HCT116 (cell line): Measurements from ENCODE around the gene CFAP107. TPM values are rescaled to one million over a fixed set of nuclear protein-coding genes. Genes with fewer than 3 reads are reported as not detected.

Experiments
- ATAC-seq: fragments of 200-7000 bp; cut with Tn5 transposase; 2 replicates; pipeline ENCODE4 v1.9.1; 2020; ENCODE audit warnings: mild to moderate bottlenecking, moderate library complexity
- BruUV-seq: library from RNA; stranded (reverse); fragments of 400-500 nt; replicated peaks from 2 replicates; lab custom pipeline; 2021; lab: Mats Ljungman, UMichigan
- CTCF ChIA-PET: fragments of 300-600 bp; sonication (Branson Sonifier 250); formaldehyde crosslinking; loops from one replicate; lab custom pipeline; 2021; ENCODE audit warnings: antibody characterized with exemption; lab: Charles Lee
- POLR2A ChIA-PET: fragments of 300-600, 350-600 bp; sonication (Branson Sonifier 250); formaldehyde crosslinking; loops from one replicate; lab custom pipeline; 2021; ENCODE audit warnings: antibody characterized with exemption; lab: Charles Lee
- RAD21 ChIA-PET, 2 experiments: fragments of 300-600 bp; sonication (Branson Sonifier 250); formaldehyde crosslinking; loops; one replicate each; lab custom pipeline; 2023; ENCODE audit warnings: low total read pairs in 2 of 2; ENCODE audit not compliant: uncharacterized antibody in 2 of 2, unreplicated experiment in 2 of 2, low non-redundant PET in 1 of 2; lab: Charles Lee
- DNase-seq: peaks from one replicate; pipeline ENCODE4 v3.0.0-alpha.2; 2010; ENCODE audit warnings: low read depth, low spot score
- H2AFZ ChIP-seq: fragments of 200-600 bp; shearing (Covaris generic), sonication (generic); 2 replicates; pipeline ENCODE4 v1.6.1; 2017; ENCODE audit warnings: low read depth, mixed run types, mixed read lengths, antibody characterized with exemption, low read length; ENCODE audit not compliant: poor library complexity, severe bottlenecking
- H3K27ac ChIP-seq: 2 replicates; pipeline ENCODE4 v1.5.1; 2012; ENCODE audit warnings: low read depth, low read length
- H3K27me3 ChIP-seq: fragments of 200-600 bp; sonication (generic); 2 replicates; pipeline ENCODE4 v1.6.1; 2016; ENCODE audit warnings: mixed run types, low read length, mixed read lengths; ENCODE audit not compliant: insufficient read depth
- H3K36me3 ChIP-seq, 2 experiments: fragments of 200-500 bp in 1 of 2; fragments of 200-600 bp in 1 of 2; sonication (Bioruptor generic) in 1 of 2; sonication (generic) in 1 of 2; 2 replicates each; pipeline versions ENCODE4 v1.5.1 to v1.6.1; 2014 to 2016; ENCODE audit warnings: low read length in 2 of 2, inconsistent platforms in 1 of 2, mixed read lengths in 1 of 2, mixed run types in 1 of 2; ENCODE audit not compliant: insufficient read depth in 2 of 2, control insufficient read depth in 1 of 2
- H3K4me1 ChIP-seq, 2 experiments: fragments of 200-600 bp in 1 of 2; sonication (generic) in 1 of 2; 2 replicates each; pipeline versions ENCODE4 v1.5.1 to v1.6.1; 2012 to 2017; ENCODE audit warnings: low read length in 2 of 2, inconsistent platforms in 1 of 2, mild to moderate bottlenecking in 1 of 2, mixed read lengths in 1 of 2, mixed run types in 1 of 2, moderate library complexity in 1 of 2; ENCODE audit not compliant: insufficient read depth in 2 of 2, control insufficient read depth in 1 of 2
- H3K4me2 ChIP-seq: fragments of 200-600 bp; sonication (generic); 2 replicates; pipeline ENCODE4 v1.6.1; 2017; ENCODE audit warnings: mixed run types, low read length, mixed read lengths
- H3K4me3 ChIP-seq, 2 experiments: fragments of 200-600 bp in 1 of 2; sonication (generic) in 1 of 2; replicated peaks in 1 of 2; 2 replicates each; pipeline ENCODE4 v1.5.1; 2011 to 2016; ENCODE audit warnings: low read length in 2 of 2, control low read depth in 1 of 2, low read depth in 1 of 2, mild to moderate bottlenecking in 1 of 2, mixed read lengths in 1 of 2, mixed run types in 1 of 2
- H3K79me2 ChIP-seq: fragments of 200-600 bp; sonication (generic); 2 replicates; pipeline ENCODE4 v1.6.1; 2017; ENCODE audit warnings: mild to moderate bottlenecking, mixed run types, low read length, moderate library complexity, mixed read lengths; ENCODE audit not compliant: insufficient read depth
- H3K9ac ChIP-seq: fragments of 200-600 bp; sonication (generic); 2 replicates; pipeline ENCODE4 v1.6.1; 2016; ENCODE audit warnings: low read length, mixed read lengths
- H3K9me2 ChIP-seq: fragments of 200-600 bp; sonication (generic), shearing (Covaris generic); 2 replicates; pipeline ENCODE4 v1.6.1; 2017; ENCODE audit warnings: mixed run types, mild to moderate bottlenecking, moderate library complexity; ENCODE audit not compliant: insufficient read depth
- H3K9me3 ChIP-seq, 2 experiments: fragments of 200-500 bp in 1 of 2; fragments of 200-600 bp in 1 of 2; sonication (Bioruptor generic) in 1 of 2; sonication (generic) in 1 of 2; 2 replicates each; pipeline ENCODE4 v1.6.1; 2014 to 2017; ENCODE audit warnings: low read length in 2 of 2, mixed read lengths in 2 of 2, inconsistent platforms in 1 of 2, low read depth in 1 of 2, mild to moderate bottlenecking in 1 of 2, mixed run types in 1 of 2, moderate library complexity in 1 of 2; ENCODE audit not compliant: control insufficient read depth in 1 of 2, insufficient read depth in 1 of 2
- H4K20me1 ChIP-seq: fragments of 200-600 bp; sonication (generic), shearing (Covaris generic); 2 replicates; pipeline ENCODE4 v1.6.1; 2017; ENCODE audit warnings: mixed run types, mild to moderate bottlenecking, moderate library complexity; ENCODE audit not compliant: insufficient read depth
- ATF3 ChIP-seq: IDR thresholded peaks from 2 replicates; pipeline ENCODE4 v1.6.1; 2012
- CBX3 ChIP-seq: IDR thresholded peaks from 2 replicates; pipeline ENCODE4 v1.6.1; 2012; ENCODE audit warnings: low read depth
- CEBPB ChIP-seq: IDR thresholded peaks from 2 replicates; pipeline ENCODE4 v1.6.1; 2012; ENCODE audit warnings: low read depth
- CTCF ChIP-seq, 3 experiments: fragments of 200-600 bp in 1 of 3; sonication (generic) in 1 of 3; IDR thresholded peaks in 2 of 3; conservative IDR thresholded peaks in 1 of 3; 2 replicates each; pipeline ENCODE4 v1.5.1; 2012 to 2017; ENCODE audit warnings: low read depth in 2 of 3, low read length in 2 of 3, antibody characterized with exemption in 1 of 3, borderline replicate concordance in 1 of 3, control low read depth in 1 of 3, mild to moderate bottlenecking in 1 of 3, mixed read lengths in 1 of 3, mixed run types in 1 of 3, moderate library complexity in 1 of 3; ENCODE audit not compliant: insufficient read depth in 1 of 3
- ELF1 ChIP-seq: IDR thresholded peaks from 2 replicates; pipeline ENCODE4 v1.6.1; 2012; ENCODE audit warnings: low read depth, borderline replicate concordance
- EZH2phosphoT487 ChIP-seq: fragments of 200-600 bp; IDR thresholded peaks from 2 replicates; pipeline ENCODE4 v1.6.1; 2018; ENCODE audit warnings: antibody characterized with exemption, borderline replicate concordance
- FOSL1 ChIP-seq: IDR thresholded peaks from 2 replicates; pipeline ENCODE4 v1.6.1; 2012; ENCODE audit warnings: low read depth
- JUND ChIP-seq: IDR thresholded peaks from 2 replicates; pipeline ENCODE4 v1.6.1; 2012
- POLR2A ChIP-seq: IDR thresholded peaks from 2 replicates; pipeline ENCODE4 v1.7.0; 2011; ENCODE audit warnings: borderline replicate concordance; ENCODE audit not compliant: insufficient read depth, insufficient read length; ENCODE audit errors: extremely low read depth
- POLR2AphosphoS5 ChIP-seq: IDR thresholded peaks from 2 replicates; pipeline ENCODE4 v1.6.1; 2011; ENCODE audit warnings: mild to moderate bottlenecking, low read depth, low read length, moderate library complexity
- REST ChIP-seq: IDR thresholded peaks from 2 replicates; pipeline ENCODE4 v1.6.1; 2012; ENCODE audit warnings: low read depth
- intact Hi-C: fragments of 100-400 bp; cut with micrococcal nuclease; formaldehyde crosslinking; loops from 2 replicates; pipeline ENCODE4 v1.10.0; 2022
- total RNA-seq: library from RNA; stranded (reverse); gene quantifications from one replicate; pipeline ENCODE4 v1.2.1, GENCODE V29; 2021; ENCODE audit not compliant: unreplicated experiment

CFAP107 gene
- total RNA-seq, 1 experiment from 2014 or later = not detected

GRCh38 chr1:12734651-12735050 is 11.3 kb upstream of the CFAP107 start:
- Histone ChIP-seq H3K4me3 (no peak overlapping the region), H3K9me3 (peaks cover 0 to 2% of the 10 kb centered on the region in 2 experiments; a peak in 2 of 4 replicates), H3K36me3 (no peaks in the 10 kb centered on the region), H3K4me1 (no peaks in the 10 kb centered on the region), H4K20me1 (no peaks in the 10 kb centered on the region), H3K4me2 (no peak overlapping the region)
- RAD21 ChIA-PET = no interaction called here
- DNase-seq = no peak
- no peak for ATAC-seq
- TF ChIP-seq EZH2phosphoT487 (no peak), CTCF (IDR thresholded peaks at IDR 0.05 in 2 of 3, conservative IDR thresholded peaks at IDR 0.05 in 1 of 3; ENCODE audit: borderline replicate concordance in 1 of 3, insufficient read depth in 1 of 3, low read depth in 2 of 3, low read length in 2 of 3) (no peak), POLR2A (no peak), POLR2AphosphoS5 (no peak), CBX3 (no peak), ELF1 (no peak), FOSL1 (no peak)
- TF ChIP-seq, all 23 proteins: peak for 0
- CTCF ChIA-PET = no interaction called here
- Histone ChIP-seq H3K79me2 (no peaks in the 10 kb centered on the region), H3K27ac (no peak overlapping the region), H3K9ac (no peak overlapping the region), H2AFZ (no peak overlapping the region), H3K9me2 (no peaks in the 10 kb centered on the region), H3K27me3 (peaks cover 22% of the 10 kb centered on the region)
- POLR2A ChIA-PET = no interaction called here
- intact Hi-C loops = no loop called here
- no TSS peak for BruUV-seq

- POLR2A ChIA-PET = no interaction called here
- H3K4me3 ChIP-seq = no peak overlapping the region
- intact Hi-C loops = no loop called here
- H3K27me3 ChIP-seq = peaks cover 22% of the 10 kb centered on the region
- no TSS peak for BruUV-seq
- CTCF ChIA-PET = no interaction called here
- DNase-seq (no peak), ATAC-seq (no peak)
- no peak overlapping the region for H3K9ac ChIP-seq
- H3K79me2 ChIP-seq = no peaks in the 10 kb centered on the region
- H3K4me1 ChIP-seq = no peaks in the 10 kb centered on the region
- H3K4me2 ChIP-seq = no peak overlapping the region
- no peaks in the 10 kb centered on the region for H3K36me3 ChIP-seq
- H3K9me2 ChIP-seq = no peaks in the 10 kb centered on the region
- no peaks in the 10 kb centered on the region for H3K9me3 ChIP-seq
- H2AFZ ChIP-seq = no peak overlapping the region
- H4K20me1 ChIP-seq = no peaks in the 10 kb centered on the region
- RAD21 ChIA-PET = no interaction called here
- H3K27ac ChIP-seq = no peak overlapping the region
- TF ChIP-seq REST = no peak
- no peak for TF ChIP-seq EZH2phosphoT487
- no peak for TF ChIP-seq POLR2A
- TF ChIP-seq CEBPB = no peak
- TF ChIP-seq ATF3 = no peak
- TF ChIP-seq CTCF (IDR thresholded peaks at IDR 0.05 in 2 of 3, conservative IDR thresholded peaks at IDR 0.05 in 1 of 3; ENCODE audit: borderline replicate concordance in 1 of 3, insufficient read depth in 1 of 3, low read depth in 2 of 3, low read length in 2 of 3) = no peak
- TF ChIP-seq ELF1 = no peak
- TF ChIP-seq JUND = no peak
Measured at GRCh38 chr1:12738934-12739333, 7.1 kb upstream of the CFAP107 start.
